ENCODE data around the gene PIH1D1.
A peak's percentile ranks its signal among the peaks of the same experiment; 100 is the strongest.

PIH1D1 gene

GRCh38 chr19:49491030-49491803 is 39.6 kb upstream of the PIH1D1 start:
- H3K27ac ChIP-seq (ENCODE audit: low read depth, low read length) = no peak overlapping the region
- no peaks in the 10 kb centered on the region for H3K9me3 ChIP-seq (ENCODE audit: control insufficient read depth in 1 of 2, low read length in 2 of 2)
- H3K36me3 ChIP-seq (ENCODE audit: control insufficient read depth in 1 of 2, insufficient read depth in 2 of 2, low read length in 2 of 2) = peaks cover 40 to 41% of the 10 kb centered on the region in 2 donors
- no peaks in the 10 kb centered on the region for H3K27me3 ChIP-seq (ENCODE audit: control insufficient read depth in 1 of 2, insufficient read depth in 2 of 2, low read length in 2 of 2)
- peak overlapping the region in 1 of 2 donors; percentile 2 for H3K4me3 ChIP-seq (ENCODE audit: low read depth in 1 of 2, low read length in 2 of 2)
- peaks cover 31 to 32% of the 10 kb centered on the region in 2 donors for H3K4me1 ChIP-seq (ENCODE audit: control insufficient read depth in 1 of 2, insufficient read depth in 2 of 2, low read length in 2 of 2)
- H3K9ac ChIP-seq (ENCODE audit: low read depth in 1 of 2, low read length in 2 of 2) = peak overlapping the region; percentile 8 to 18

GRCh38 chr19:49490287-49491029 is 38.8 kb upstream of the PIH1D1 start:
- H3K4me3 ChIP-seq (ENCODE audit: low read depth in 1 of 2, low read length in 2 of 2) = peak overlapping the region; percentile 97 to 99
- H3K36me3 ChIP-seq (ENCODE audit: control insufficient read depth in 1 of 2, insufficient read depth in 2 of 2, low read length in 2 of 2) = peaks cover 40 to 41% of the 10 kb centered on the region in 2 donors
- H3K27me3 ChIP-seq (ENCODE audit: control insufficient read depth in 1 of 2, insufficient read depth in 2 of 2, low read length in 2 of 2) = no peaks in the 10 kb centered on the region
- H3K9me3 ChIP-seq (ENCODE audit: control insufficient read depth in 1 of 2, low read length in 2 of 2) = no peaks in the 10 kb centered on the region
- peak overlapping the region; percentile 15 for H3K27ac ChIP-seq (ENCODE audit: low read depth, low read length)
- H3K4me1 ChIP-seq (ENCODE audit: control insufficient read depth in 1 of 2, insufficient read depth in 2 of 2, low read length in 2 of 2) = peaks cover 31 to 32% of the 10 kb centered on the region in 2 donors
- H3K9ac ChIP-seq (ENCODE audit: low read depth in 1 of 2, low read length in 2 of 2) = peak overlapping the region; percentile 90 to 99

- Histone ChIP-seq H3K9ac (ENCODE audit: low read depth in 1 of 2, low read length in 2 of 2) (peak overlapping the region; percentile 90 to 99), H3K27me3 (ENCODE audit: control insufficient read depth in 1 of 2, insufficient read depth in 2 of 2, low read length in 2 of 2) (no peaks in the 10 kb centered on the region), H3K27ac (ENCODE audit: low read depth, low read length) (no peak overlapping the region), H3K9me3 (ENCODE audit: control insufficient read depth in 1 of 2, low read length in 2 of 2) (no peaks in the 10 kb centered on the region), H3K4me1 (ENCODE audit: control insufficient read depth in 1 of 2, insufficient read depth in 2 of 2, low read length in 2 of 2) (peaks cover 31 to 32% of the 10 kb centered on the region in 2 donors), H3K36me3 (ENCODE audit: control insufficient read depth in 1 of 2, insufficient read depth in 2 of 2, low read length in 2 of 2) (peaks cover 40 to 41% of the 10 kb centered on the region in 2 donors), H3K4me3 (ENCODE audit: low read depth in 1 of 2, low read length in 2 of 2) (peak overlapping the region; percentile 97 to 99)
These were observed 38.1 kb upstream of the PIH1D1 start for GRCh38 chr19:49489601-49490167.

- peaks cover 40 to 41% of the 10 kb centered on the region in 2 donors for H3K36me3 ChIP-seq (ENCODE audit: control insufficient read depth in 1 of 2, insufficient read depth in 2 of 2, low read length in 2 of 2)
These were observed 37.4 kb upstream of the PIH1D1 start for GRCh38 chr19:49488863-49489537.

GRCh38 chr19:49488046-49488862 is 36.6 kb upstream of the PIH1D1 start:
- Histone ChIP-seq H3K9me3 (ENCODE audit: control insufficient read depth in 1 of 2, low read length in 2 of 2) (no peaks in the 10 kb centered on the region), H3K27ac (ENCODE audit: low read depth, low read length) (peak overlapping the region; percentile 79), H3K4me3 (ENCODE audit: low read depth in 1 of 2, low read length in 2 of 2) (peak overlapping the region; percentile 97 to 99), H3K9ac (ENCODE audit: low read depth in 1 of 2, low read length in 2 of 2) (peak overlapping the region; percentile 90 to 99), H3K36me3 (ENCODE audit: control insufficient read depth in 1 of 2, insufficient read depth in 2 of 2, low read length in 2 of 2) (peaks cover 40 to 41% of the 10 kb centered on the region in 2 donors), H3K27me3 (ENCODE audit: control insufficient read depth in 1 of 2, insufficient read depth in 2 of 2, low read length in 2 of 2) (no peaks in the 10 kb centered on the region), H3K4me1 (ENCODE audit: control insufficient read depth in 1 of 2, insufficient read depth in 2 of 2, low read length in 2 of 2) (peaks cover 31 to 32% of the 10 kb centered on the region in 2 donors)

More at GRCh38 chr19:49488863-49489537, 37.4 kb upstream of the PIH1D1 start:
- Histone ChIP-seq H3K9me3 (ENCODE audit: control insufficient read depth in 1 of 2, low read length in 2 of 2) (no peaks in the 10 kb centered on the region), H3K9ac (ENCODE audit: low read depth in 1 of 2, low read length in 2 of 2) (peak overlapping the region; percentile 90 to 99), H3K4me1 (ENCODE audit: control insufficient read depth in 1 of 2, insufficient read depth in 2 of 2, low read length in 2 of 2) (peaks cover 31 to 32% of the 10 kb centered on the region in 2 donors), H3K27ac (ENCODE audit: low read depth, low read length) (no peak overlapping the region), H3K27me3 (ENCODE audit: control insufficient read depth in 1 of 2, insufficient read depth in 2 of 2, low read length in 2 of 2) (no peaks in the 10 kb centered on the region), H3K4me3 (ENCODE audit: low read depth in 1 of 2, low read length in 2 of 2) (peak overlapping the region; percentile 97 to 99)

- peak within 1 kb of the TSS; percentile 90 to 99 for H3K9ac ChIP-seq (ENCODE audit: low read depth in 1 of 2, low read length in 2 of 2)
- H3K27ac ChIP-seq (ENCODE audit: low read depth, low read length) = peak within 1 kb of the TSS; percentile 79
- peaks cover 31 to 32% of the 10 kb centered on the region in 2 donors for H3K4me1 ChIP-seq (ENCODE audit: control insufficient read depth in 1 of 2, insufficient read depth in 2 of 2, low read length in 2 of 2)
- H3K27me3 ChIP-seq (ENCODE audit: control insufficient read depth in 1 of 2, insufficient read depth in 2 of 2, low read length in 2 of 2) = no peaks in the 10 kb centered on the region
- H3K36me3 ChIP-seq (ENCODE audit: control insufficient read depth in 1 of 2, insufficient read depth in 2 of 2, low read length in 2 of 2) = peaks cover 35% of the 10 kb centered on the region in 2 donors
- H3K4me3 ChIP-seq (ENCODE audit: low read depth in 1 of 2, low read length in 2 of 2) = peak within 1 kb of the TSS; percentile 97 to 99
- no peaks in the 10 kb centered on the region for H3K9me3 ChIP-seq (ENCODE audit: control insufficient read depth in 1 of 2, low read length in 2 of 2)
These were observed 35.8 kb upstream of the PIH1D1 start, which contains the start of gene RPL13A for GRCh38 chr19:49487277-49488045. Gene RPL13A (plus strand): TSS chr19:49487608. CDS start chr19:49487630, 22 bp downstream.

GRCh38 chr19:49486710-49487276 is 35.2 kb upstream of the PIH1D1 start:
- H3K4me1 ChIP-seq (ENCODE audit: control insufficient read depth in 1 of 2, insufficient read depth in 2 of 2, low read length in 2 of 2) = peaks cover 25 to 31% of the 10 kb centered on the region in 2 donors
- no peaks in the 10 kb centered on the region for H3K9me3 ChIP-seq (ENCODE audit: control insufficient read depth in 1 of 2, low read length in 2 of 2)
- peak overlapping the region; percentile 25 for H3K27ac ChIP-seq (ENCODE audit: low read depth, low read length)
- H3K27me3 ChIP-seq (ENCODE audit: control insufficient read depth in 1 of 2, insufficient read depth in 2 of 2, low read length in 2 of 2) = no peaks in the 10 kb centered on the region
- H3K9ac ChIP-seq (ENCODE audit: low read depth in 1 of 2, low read length in 2 of 2) = no peak overlapping the region
- peaks cover 28% of the 10 kb centered on the region in 2 donors for H3K36me3 ChIP-seq (ENCODE audit: control insufficient read depth in 1 of 2, insufficient read depth in 2 of 2, low read length in 2 of 2)
- peak overlapping the region in 1 of 2 donors; percentile 54 for H3K4me3 ChIP-seq (ENCODE audit: low read depth in 1 of 2, low read length in 2 of 2)

GRCh38 chr19:49486232-49486631 is 34.6 kb upstream of the PIH1D1 start:
- Histone ChIP-seq H3K27ac (ENCODE audit: low read depth, low read length) (no peak overlapping the region), H3K9me3 (ENCODE audit: control insufficient read depth in 1 of 2, low read length in 2 of 2) (no peaks in the 10 kb centered on the region), H3K9ac (ENCODE audit: low read depth in 1 of 2, low read length in 2 of 2) (no peak overlapping the region), H3K4me1 (ENCODE audit: control insufficient read depth in 1 of 2, insufficient read depth in 2 of 2, low read length in 2 of 2) (peaks cover 24 to 28% of the 10 kb centered on the region in 2 donors), H3K4me3 (ENCODE audit: low read depth in 1 of 2, low read length in 2 of 2) (no peak overlapping the region), H3K27me3 (ENCODE audit: control insufficient read depth in 1 of 2, insufficient read depth in 2 of 2, low read length in 2 of 2) (no peaks in the 10 kb centered on the region), H3K36me3 (ENCODE audit: control insufficient read depth in 1 of 2, insufficient read depth in 2 of 2, low read length in 2 of 2) (peaks cover 23 to 24% of the 10 kb centered on the region in 2 donors)
